Neutrophil (primary cell): ENCODE measurements around the gene CHAD.

Experiments used
- H3K27ac ChIP-seq: fragments of 200-600 bp; sonication (generic); 2 replicates; pipeline ENCODE4 v1.5.1; 2016; ENCODE audit warnings: mild to moderate bottlenecking, moderate library complexity
- H3K27me3 ChIP-seq: fragments of 200-600 bp; sonication (generic); 2 replicates; pipeline ENCODE4 v1.6.0; 2016; ENCODE audit warnings: mild to moderate bottlenecking
- H3K36me3 ChIP-seq: fragments of 200-600 bp; sonication (generic); 2 replicates; pipeline ENCODE4 v1.5.1; 2017
- H3K4me1 ChIP-seq, 2 experiments: fragments of 200-600 bp in 1 of 2; sonication (generic) in 1 of 2; 1 replicate in 1 of 2; 2 replicates in 1 of 2; pipeline versions ENCODE4 v1.5.1 to v1.6.1; 2013 to 2016; ENCODE audit warnings: low read depth in 1 of 2, low read length in 1 of 2, mild to moderate bottlenecking in 1 of 2, moderate library complexity in 1 of 2; ENCODE audit not compliant: control insufficient read depth in 1 of 2, insufficient read depth in 1 of 2
- H3K4me3 ChIP-seq, 2 experiments: fragments of 200-600 bp in 1 of 2; sonication (generic) in 1 of 2; 1 replicate in 1 of 2; 2 replicates in 1 of 2; pipeline ENCODE4 v1.5.1; 2013 to 2016; ENCODE audit warnings: low read depth in 1 of 2, low read length in 1 of 2, mild to moderate bottlenecking in 1 of 2, moderate library complexity in 1 of 2
- H3K9me3 ChIP-seq: fragments of 200-600 bp; sonication (generic); 2 replicates; pipeline ENCODE4 v1.5.1; 2016
- TF ChIP-seq, protein P1 (sequence below): fragments of 200-600 bp; sonication (generic); IDR thresholded peaks from 2 replicates; pipeline ENCODE4 v1.5.1; 2016; ENCODE audit warnings: antibody characterized with exemption

Gene CHAD, protein sequence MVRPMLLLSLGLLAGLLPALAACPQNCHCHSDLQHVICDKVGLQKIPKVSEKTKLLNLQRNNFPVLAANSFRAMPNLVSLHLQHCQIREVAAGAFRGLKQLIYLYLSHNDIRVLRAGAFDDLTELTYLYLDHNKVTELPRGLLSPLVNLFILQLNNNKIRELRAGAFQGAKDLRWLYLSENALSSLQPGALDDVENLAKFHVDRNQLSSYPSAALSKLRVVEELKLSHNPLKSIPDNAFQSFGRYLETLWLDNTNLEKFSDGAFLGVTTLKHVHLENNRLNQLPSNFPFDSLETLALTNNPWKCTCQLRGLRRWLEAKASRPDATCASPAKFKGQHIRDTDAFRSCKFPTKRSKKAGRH

DNA sequence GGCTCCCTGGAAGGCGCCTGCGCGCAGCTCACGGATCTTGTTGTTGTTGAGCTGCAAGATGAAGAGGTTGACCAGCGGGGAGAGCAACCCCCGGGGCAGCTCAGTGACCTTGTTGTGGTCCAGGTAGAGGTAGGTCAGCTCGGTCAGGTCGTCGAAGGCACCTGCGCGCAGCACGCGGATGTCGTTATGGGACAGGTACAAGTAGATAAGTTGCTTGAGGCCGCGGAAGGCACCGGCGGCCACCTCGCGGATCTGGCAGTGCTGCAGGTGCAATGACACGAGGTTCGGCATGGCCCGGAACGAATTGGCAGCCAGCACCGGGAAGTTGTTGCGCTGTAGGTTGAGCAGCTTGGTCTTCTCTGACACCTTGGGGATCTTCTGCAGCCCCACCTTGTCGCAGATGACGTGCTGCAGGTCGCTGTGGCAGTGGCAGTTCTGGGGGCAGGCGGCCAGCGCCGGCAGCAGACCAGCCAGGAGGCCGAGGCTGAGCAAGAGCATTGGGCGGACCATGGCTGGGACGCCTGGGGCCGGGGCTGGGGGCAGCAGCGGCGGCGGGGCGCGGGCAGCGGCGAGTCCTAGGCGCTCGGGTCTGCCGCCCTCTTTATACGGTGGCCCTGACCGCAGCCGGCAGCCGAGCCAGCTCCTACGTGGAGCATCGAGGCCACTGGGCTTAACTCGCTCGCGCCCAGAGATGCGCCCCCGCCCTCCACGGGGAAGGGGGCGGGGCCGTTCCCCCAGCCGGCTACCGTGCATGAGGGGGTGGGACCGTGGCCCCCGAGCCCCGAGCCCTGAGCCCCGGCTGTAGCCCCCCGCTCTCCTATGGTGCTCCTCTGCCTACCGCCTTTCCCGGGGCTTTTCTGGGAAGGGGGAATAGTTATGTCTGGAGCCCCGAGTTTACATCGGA is at the start of gene CHAD:
Gene CHAD (minus strand): TSS at position 577 of the 904 bp plus-strand sequence. CDS start 67 bp downstream, at position 510.
- H3K27me3 ChIP-seq = peaks cover 68% of the 10 kb centered on the region
- no peak within 1 kb of the TSS for H3K4me3 ChIP-seq
- no peaks in the 10 kb centered on the region for H3K9me3 ChIP-seq
- H3K36me3 ChIP-seq = no peaks in the 10 kb centered on the region
- TF ChIP-seq, protein P1, sequence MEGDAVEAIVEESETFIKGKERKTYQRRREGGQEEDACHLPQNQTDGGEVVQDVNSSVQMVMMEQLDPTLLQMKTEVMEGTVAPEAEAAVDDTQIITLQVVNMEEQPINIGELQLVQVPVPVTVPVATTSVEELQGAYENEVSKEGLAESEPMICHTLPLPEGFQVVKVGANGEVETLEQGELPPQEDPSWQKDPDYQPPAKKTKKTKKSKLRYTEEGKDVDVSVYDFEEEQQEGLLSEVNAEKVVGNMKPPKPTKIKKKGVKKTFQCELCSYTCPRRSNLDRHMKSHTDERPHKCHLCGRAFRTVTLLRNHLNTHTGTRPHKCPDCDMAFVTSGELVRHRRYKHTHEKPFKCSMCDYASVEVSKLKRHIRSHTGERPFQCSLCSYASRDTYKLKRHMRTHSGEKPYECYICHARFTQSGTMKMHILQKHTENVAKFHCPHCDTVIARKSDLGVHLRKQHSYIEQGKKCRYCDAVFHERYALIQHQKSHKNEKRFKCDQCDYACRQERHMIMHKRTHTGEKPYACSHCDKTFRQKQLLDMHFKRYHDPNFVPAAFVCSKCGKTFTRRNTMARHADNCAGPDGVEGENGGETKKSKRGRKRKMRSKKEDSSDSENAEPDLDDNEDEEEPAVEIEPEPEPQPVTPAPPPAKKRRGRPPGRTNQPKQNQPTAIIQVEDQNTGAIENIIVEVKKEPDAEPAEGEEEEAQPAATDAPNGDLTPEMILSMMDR = no peak
- peaks cover 0 to 4% of the 10 kb centered on the region in 2 experiments for H3K4me1 ChIP-seq
- no peak within 1 kb of the TSS for H3K27ac ChIP-seq

DNA sequence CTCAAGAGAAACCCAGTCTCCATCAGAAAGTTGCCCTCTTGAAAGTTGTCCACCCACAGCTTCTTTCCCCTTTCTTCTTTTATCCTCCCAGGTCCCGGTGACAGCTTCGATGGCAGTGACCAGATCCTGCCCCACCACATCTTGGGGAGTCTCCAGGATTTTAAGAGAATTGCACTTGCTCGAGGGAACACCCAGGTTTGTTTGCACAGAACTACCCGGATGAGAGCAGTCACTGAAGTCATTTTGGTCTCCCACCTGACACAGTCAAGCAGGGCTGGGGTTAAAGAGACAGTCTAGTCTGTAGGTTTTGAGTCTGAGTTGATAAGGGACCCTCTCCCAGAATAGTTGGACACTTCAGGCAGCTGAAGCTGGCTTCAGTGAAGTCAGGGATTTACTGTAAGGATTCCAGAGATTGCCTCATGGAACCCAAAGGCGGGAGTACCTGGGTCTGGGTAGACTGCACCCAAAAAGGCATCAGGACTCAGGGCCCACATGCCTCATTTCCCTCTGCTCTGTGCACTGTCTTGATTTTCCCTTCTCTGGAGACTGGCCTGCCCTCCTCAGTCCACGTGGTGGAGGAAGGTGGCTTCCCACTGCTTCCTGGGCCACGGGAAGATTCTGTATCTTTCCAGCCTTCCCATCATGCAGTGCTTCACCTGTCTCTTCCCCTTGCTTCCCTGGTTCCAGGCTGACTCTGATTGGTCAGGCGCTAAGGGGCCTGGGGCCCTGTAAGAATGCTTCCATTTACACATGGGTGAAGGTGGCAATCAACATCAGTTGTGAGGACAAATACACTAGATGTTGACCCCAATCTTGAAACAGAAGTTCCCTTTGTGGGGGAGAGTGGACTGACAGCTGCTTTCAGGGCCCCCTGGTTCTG is 49.1 kb upstream of the CHAD start:
- no peak overlapping the region for H3K4me3 ChIP-seq
- TF ChIP-seq, protein P1 = no peak
- no peak overlapping the region for H3K27ac ChIP-seq
- no peaks in the 10 kb centered on the region for H3K36me3 ChIP-seq
- H3K4me1 ChIP-seq = no peaks in the 10 kb centered on the region
- no peaks in the 10 kb centered on the region for H3K9me3 ChIP-seq
- H3K27me3 ChIP-seq = no peaks in the 10 kb centered on the region

DNA sequence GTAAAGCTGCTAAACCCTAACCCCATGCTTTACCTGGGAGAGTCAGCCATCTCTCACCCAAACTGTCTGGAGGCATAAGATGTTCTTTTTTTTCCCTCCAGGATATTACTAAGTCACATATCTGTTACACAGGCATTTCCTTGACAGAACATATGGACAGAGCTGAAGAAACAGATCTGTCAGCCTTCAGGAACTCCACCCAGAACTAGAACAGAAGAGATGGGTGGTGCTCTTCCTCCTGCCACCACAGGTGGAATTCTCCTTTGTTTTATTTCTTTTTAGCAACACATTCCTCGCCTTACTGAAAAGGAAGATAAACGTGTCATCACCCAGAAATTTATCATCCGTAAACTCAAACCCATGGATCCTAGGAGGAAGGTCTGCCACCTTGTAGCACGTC is 48.3 kb upstream of the CHAD start:
- H3K36me3 ChIP-seq = no peaks in the 10 kb centered on the region
- H3K27me3 ChIP-seq = no peaks in the 10 kb centered on the region
- no peaks in the 10 kb centered on the region for H3K4me1 ChIP-seq
- no peak overlapping the region for H3K27ac ChIP-seq
- TF ChIP-seq, protein P1 = no peak
- no peaks in the 10 kb centered on the region for H3K9me3 ChIP-seq
- no peak overlapping the region for H3K4me3 ChIP-seq

DNA sequence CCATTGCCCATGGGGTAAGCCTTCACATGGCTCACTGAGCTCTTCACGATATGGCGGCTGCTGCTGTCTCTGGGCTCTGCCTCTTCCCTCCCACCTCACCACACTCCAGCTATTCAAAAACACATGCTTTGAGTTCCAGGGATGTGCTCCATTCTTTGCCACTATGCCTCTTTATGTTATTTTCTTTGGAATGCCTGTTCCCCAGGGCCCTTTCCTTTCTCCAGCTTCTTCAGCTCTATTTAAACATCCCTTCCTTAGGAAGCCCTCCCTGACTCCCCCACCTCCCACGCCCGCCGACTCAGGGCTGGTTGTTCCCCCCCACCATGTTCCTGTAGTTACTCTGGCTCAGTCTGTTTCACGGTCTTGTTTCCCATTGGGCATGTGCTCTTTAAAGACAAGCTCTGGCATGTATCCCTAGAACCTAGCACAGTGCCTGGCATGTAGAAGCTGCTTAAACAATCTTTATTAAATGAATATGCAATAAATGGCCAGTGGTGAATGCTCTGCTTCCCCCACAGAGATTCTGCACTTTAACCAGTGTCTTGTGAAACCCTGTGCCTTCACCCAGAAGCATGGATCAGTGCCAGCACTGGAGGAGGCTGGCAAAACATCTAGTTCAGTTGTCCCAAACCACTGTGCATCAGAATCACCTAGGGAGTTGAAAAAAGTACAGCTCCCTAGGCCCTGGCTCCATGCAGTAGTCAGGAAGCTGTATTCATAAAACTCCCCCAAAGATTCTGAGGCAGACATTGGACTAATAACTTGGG is 46.4 kb upstream of the CHAD start:
- H3K36me3 ChIP-seq = no peaks in the 10 kb centered on the region
- H3K27ac ChIP-seq = no peak overlapping the region
- H3K4me3 ChIP-seq = no peak overlapping the region
- H3K9me3 ChIP-seq = no peaks in the 10 kb centered on the region
- no peaks in the 10 kb centered on the region for H3K27me3 ChIP-seq
- TF ChIP-seq, protein P1 = no peak
- no peaks in the 10 kb centered on the region for H3K4me1 ChIP-seq
